Transverse colon (tissue), 3 donors: Measurements from ENCODE around the gene FOXD2.

Source experiments
- POLR2A ChIP-seq: fragments of 450-650 bp; IDR thresholded peaks from one replicate; pipeline ENCODE4 v1.6.1; 2016; ENCODE audit warnings: antibody characterized with exemption, mild to moderate bottlenecking, moderate library complexity
- TF ChIP-seq, protein P1 (sequence below), 5 experiments: fragments of 200-600 bp in 3 of 5; fragments of 450-650 bp in 2 of 5; sonication (generic) in 3 of 5; IDR thresholded peaks; 1 replicate in 2 of 5; 2 replicates in 3 of 5; pipeline ENCODE4 v1.5.1; 2016 to 2017; ENCODE audit warnings: antibody characterized with exemption in 5 of 5, inconsistent platforms in 3 of 5, mild to moderate bottlenecking in 2 of 5, moderate library complexity in 1 of 5

DNA sequence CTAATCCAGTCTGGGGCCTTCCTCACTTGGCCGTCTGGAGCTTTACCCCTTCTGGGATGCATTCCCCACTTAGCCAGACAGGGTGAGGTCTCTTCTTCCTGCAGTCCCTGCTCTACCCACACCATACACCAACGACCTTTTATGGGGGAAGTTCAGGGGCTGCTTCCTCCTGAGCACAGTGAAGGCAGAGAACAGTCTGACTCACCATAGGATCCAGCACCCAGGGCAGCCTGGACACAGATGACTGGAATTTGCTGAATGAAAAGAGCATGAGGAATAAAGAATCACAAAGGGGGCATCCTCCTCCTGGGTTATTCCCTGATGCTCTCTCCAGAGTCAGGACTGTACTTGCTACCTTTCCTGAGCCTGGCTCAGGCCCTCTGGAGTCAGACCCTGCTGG, 26.4 kb upstream of the FOXD2 start:
- TF ChIP-seq, protein P1, sequence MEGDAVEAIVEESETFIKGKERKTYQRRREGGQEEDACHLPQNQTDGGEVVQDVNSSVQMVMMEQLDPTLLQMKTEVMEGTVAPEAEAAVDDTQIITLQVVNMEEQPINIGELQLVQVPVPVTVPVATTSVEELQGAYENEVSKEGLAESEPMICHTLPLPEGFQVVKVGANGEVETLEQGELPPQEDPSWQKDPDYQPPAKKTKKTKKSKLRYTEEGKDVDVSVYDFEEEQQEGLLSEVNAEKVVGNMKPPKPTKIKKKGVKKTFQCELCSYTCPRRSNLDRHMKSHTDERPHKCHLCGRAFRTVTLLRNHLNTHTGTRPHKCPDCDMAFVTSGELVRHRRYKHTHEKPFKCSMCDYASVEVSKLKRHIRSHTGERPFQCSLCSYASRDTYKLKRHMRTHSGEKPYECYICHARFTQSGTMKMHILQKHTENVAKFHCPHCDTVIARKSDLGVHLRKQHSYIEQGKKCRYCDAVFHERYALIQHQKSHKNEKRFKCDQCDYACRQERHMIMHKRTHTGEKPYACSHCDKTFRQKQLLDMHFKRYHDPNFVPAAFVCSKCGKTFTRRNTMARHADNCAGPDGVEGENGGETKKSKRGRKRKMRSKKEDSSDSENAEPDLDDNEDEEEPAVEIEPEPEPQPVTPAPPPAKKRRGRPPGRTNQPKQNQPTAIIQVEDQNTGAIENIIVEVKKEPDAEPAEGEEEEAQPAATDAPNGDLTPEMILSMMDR (IDR thresholded peaks at IDR 0.05): no peak
- no peak for TF ChIP-seq POLR2A
